Measurements from ENCODE around the gene DNAL1. TPM values are rescaled to one million over a fixed set of nuclear protein-coding genes. Genes with fewer than 3 reads are reported as not detected.
A peak's percentile ranks its signal among the peaks of the same experiment; 100 is the strongest.

DNAL1 gene
- total and polyA plus RNA-seq, 2 of the 4 experiments (the other 2 are of a cell fraction) = 4.5 to 5.4 TPM

DNA sequence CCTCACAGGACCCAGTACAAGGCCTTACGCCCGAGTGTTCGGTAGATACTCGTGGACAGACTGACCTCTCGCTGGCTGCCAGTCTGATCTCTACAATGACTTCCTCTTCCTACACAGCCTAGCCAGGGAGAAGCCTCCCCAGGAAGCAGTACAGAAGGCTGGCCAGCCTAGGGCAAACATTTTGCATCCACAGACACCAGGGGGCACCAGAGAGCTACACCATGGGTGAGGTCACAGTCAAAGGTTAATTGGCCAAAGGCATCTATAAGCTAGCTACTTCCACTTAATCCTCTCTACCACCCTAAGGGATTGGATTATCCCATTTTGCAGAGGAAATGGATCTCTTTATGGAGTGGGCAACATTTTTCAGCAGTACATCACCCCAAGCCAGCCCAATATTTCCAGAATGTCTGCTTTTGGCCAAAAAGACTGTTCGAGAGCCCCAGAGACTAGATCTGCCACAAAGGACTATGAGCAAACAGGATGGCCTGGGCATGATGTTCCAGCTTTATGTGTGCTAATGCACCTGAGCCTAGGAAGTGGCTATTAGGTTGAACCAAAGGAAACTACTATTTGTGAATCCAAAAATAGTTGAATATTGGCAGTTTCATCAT, 84.0 kb downstream of the DNAL1 start:
- BruUV-seq (replicated peaks) = no TSS peak
- Histone ChIP-seq H4K20me1 (ENCODE audit: insufficient read depth, low read length) (peaks cover 36% of the 10 kb centered on the region), H3K23ac (ENCODE audit: low read depth, low read length) (no peak overlapping the region), H3K9me3 (ENCODE audit: control insufficient read depth, insufficient read depth, low read length) (no peaks in the 10 kb centered on the region), H3K14ac (replicated peaks; ENCODE audit: low read depth, low read length) (0 out of 2 replicates have a peak overlapping the region, but pooled peaks have one; percentile 57), H2BK120ac (ENCODE audit: low read depth, low read length) (no peak overlapping the region), H3K18ac (ENCODE audit: low read depth, low read length) (no peak overlapping the region), H2BK15ac (ENCODE audit: low read depth, low read length) (no peak overlapping the region), H2AFZ (replicated peaks; ENCODE audit: low read length, poor library complexity) (peak overlapping the region; percentile 39), H3K56ac (ENCODE audit: extremely low read depth, insufficient read depth, low read length) (no peak overlapping the region), H3K4me1 (ENCODE audit: control insufficient read depth, insufficient read depth, low read length) (peaks cover 29% of the 10 kb centered on the region), H3K36me3 (ENCODE audit: control insufficient read depth, insufficient read depth, low read length) (peaks cover 55% of the 10 kb centered on the region), H3K4me3 (ENCODE audit: insufficient read depth, low read depth, low read length) (no peak overlapping the region), H3K79me1 (ENCODE audit: low read depth in 1 of 2, low read length in 2 of 2) (peaks cover 21 to 74% of the 10 kb centered on the region in 2 experiments), H4K91ac (ENCODE audit: insufficient read depth, low read depth, low read length) (peak overlapping the region; percentile 53; the same call in 1 of the 2 replicates), H3K9ac (ENCODE audit: low read depth, low read length) (no peak overlapping the region), H3K4ac (ENCODE audit: low read depth, low read length) (peak overlapping the region; percentile 63), H2AK9ac (replicated peaks; ENCODE audit: low read depth, low read length, poor library complexity) (peak overlapping the region; percentile 52), H2AK5ac (ENCODE audit: low read depth, low read length) (peak overlapping the region; percentile 86; the same call in 1 of the 2 replicates), H3K27me3 (ENCODE audit: control insufficient read depth, insufficient read depth, low read length) (no peaks in the 10 kb centered on the region), H2BK5ac (ENCODE audit: low read depth, low read length, poor library complexity, severe bottlenecking) (peak overlapping the region; percentile 32), H3K9me1 (ENCODE audit: insufficient read depth, low read length) (0 out of 2 replicates have a peak, but pooled peaks cover 4% of the 10 kb centered on the region), H3K27ac (ENCODE audit: insufficient read depth, low read length) (peak overlapping the region; percentile 35; the same call in 1 of the 2 replicates), H4K8ac (ENCODE audit: low read depth in 2 of 2, low read length in 2 of 2) (peak overlapping the region in 1 of 2 experiments; percentile 62; a peak in 1 of 4 replicates), H4K5ac (ENCODE audit: low read depth, low read length) (0 out of 2 replicates have a peak overlapping the region, but pooled peaks have one; percentile 31), H2BK20ac (ENCODE audit: low read depth, low read length) (no peak overlapping the region), H3K4me2 (ENCODE audit: low read depth, low read length) (no peak overlapping the region)
- ATAC-seq (ENCODE audit: low read depth) = peak; percentile 45
- 100% methylated on average over 1 of the region's 6 CpGs; no CpG with 5 or more reads in 1 of the 2 experiments for WGBS, 2 experiments (ENCODE audit: extremely low coverage in 2 of 2, insufficient read length in 1 of 2)
- ChIA-PET CTCF (interaction anchor here (0.6 to 1.7 kb wide), 7 partner anchors 12 to 97 kb away, joined by 3 to 12 read pairs (median 5); no protein-coding TSS in a partner anchor), POLR2A (ENCODE audit: unreplicated experiment) (interaction anchor here (0.5 kb wide), 1 partner anchor 9 kb away, joined by 3 read pairs; no protein-coding TSS in a partner anchor)
- intact Hi-C loops (cut with micrococcal nuclease) = loop anchor here (2.0 to 10.0 kb wide), 3 partner anchors 96 to 308 kb away; no protein-coding TSS in a partner anchor
- in situ Hi-C loops (cut with MboI; ENCODE audit: low sequenced_read_pairs) = no loop called here
- TF ChIP-seq BHLHE40 (IDR thresholded peaks at IDR 0.05; ENCODE audit: low read depth, low read length) = no peak
- peak; percentile 89 for TF ChIP-seq SMC3 (IDR thresholded peaks at IDR 0.05; ENCODE audit: low read depth, low read length)
- TF ChIP-seq RAD21 (IDR thresholded peaks at IDR 0.05; ENCODE audit: low read length) = peak; percentile 82
- no peak for TF ChIP-seq POLR2A (IDR thresholded peaks at IDR 0.05; ENCODE audit: low read depth, low read length)
- no peak for TF ChIP-seq NFE2L2 (IDR thresholded peaks at IDR 0.05; ENCODE audit: low read depth, low read length)
- TF ChIP-seq, protein P1, sequence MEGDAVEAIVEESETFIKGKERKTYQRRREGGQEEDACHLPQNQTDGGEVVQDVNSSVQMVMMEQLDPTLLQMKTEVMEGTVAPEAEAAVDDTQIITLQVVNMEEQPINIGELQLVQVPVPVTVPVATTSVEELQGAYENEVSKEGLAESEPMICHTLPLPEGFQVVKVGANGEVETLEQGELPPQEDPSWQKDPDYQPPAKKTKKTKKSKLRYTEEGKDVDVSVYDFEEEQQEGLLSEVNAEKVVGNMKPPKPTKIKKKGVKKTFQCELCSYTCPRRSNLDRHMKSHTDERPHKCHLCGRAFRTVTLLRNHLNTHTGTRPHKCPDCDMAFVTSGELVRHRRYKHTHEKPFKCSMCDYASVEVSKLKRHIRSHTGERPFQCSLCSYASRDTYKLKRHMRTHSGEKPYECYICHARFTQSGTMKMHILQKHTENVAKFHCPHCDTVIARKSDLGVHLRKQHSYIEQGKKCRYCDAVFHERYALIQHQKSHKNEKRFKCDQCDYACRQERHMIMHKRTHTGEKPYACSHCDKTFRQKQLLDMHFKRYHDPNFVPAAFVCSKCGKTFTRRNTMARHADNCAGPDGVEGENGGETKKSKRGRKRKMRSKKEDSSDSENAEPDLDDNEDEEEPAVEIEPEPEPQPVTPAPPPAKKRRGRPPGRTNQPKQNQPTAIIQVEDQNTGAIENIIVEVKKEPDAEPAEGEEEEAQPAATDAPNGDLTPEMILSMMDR (conservative IDR thresholded peaks at IDR 0.05; ENCODE audit: low read depth, low read length) = peak; percentile 84
- no peak for TF ChIP-seq MXI1 (IDR thresholded peaks at IDR 0.05; ENCODE audit: borderline replicate concordance, low read depth, low read length)
- dilution Hi-C loops (cut with HindIII; ENCODE audit: low sequenced_read_pairs, unreplicated experiment) = no loop called here
- DNase-seq = peak; percentile 63

Measured in IMR-90 (cell line).